BLaER1 treated with 17β-estradiol and CSF1 and Interleukin-3, amounts not matched to agents 10 nM and 100 nM (cell line): ENCODE results near the gene GOLGB1.
"Not testable (repeated sequence)": the region's sequence is repeated elsewhere in the genome, so short reads cannot be mapped to it uniquely, and the experiment has no call there.

Source experiments
- H3K27ac ChIP-seq, 11 experiments: shearing (Covaris generic); formaldehyde crosslinking; 2 replicates each; pipeline ENCODE4 v1.8.1; 2022
- H3K27me3 ChIP-seq, 11 experiments: shearing (Covaris generic); formaldehyde crosslinking; 2 replicates each; pipeline ENCODE4 v1.8.1; 2022
- H3K36me3 ChIP-seq, 11 experiments: shearing (Covaris generic); formaldehyde crosslinking; 2 replicates each; pipeline ENCODE4 v1.8.1; 2022
- H3K4me1 ChIP-seq, 10 experiments: shearing (Covaris generic); formaldehyde crosslinking; 2 replicates each; pipeline ENCODE4 v1.8.1; 2022
- H3K4me2 ChIP-seq, 11 experiments: shearing (Covaris generic); formaldehyde crosslinking; 2 replicates each; pipeline ENCODE4 v1.8.1; 2022
- H3K4me3 ChIP-seq, 10 experiments: shearing (Covaris generic); formaldehyde crosslinking; 2 replicates each; pipeline ENCODE4 v1.8.1; 2022
- H3K9ac ChIP-seq, 11 experiments: shearing (Covaris generic); formaldehyde crosslinking; 2 replicates each; pipeline ENCODE4 v1.8.1; 2022
- H3K9me3 ChIP-seq, 11 experiments: shearing (Covaris generic); formaldehyde crosslinking; replicated peaks in 1 of 11; 2 replicates each; pipeline ENCODE4 v1.8.1; 2022
- H4K20me1 ChIP-seq, 11 experiments: shearing (Covaris generic); formaldehyde crosslinking; 2 replicates each; pipeline ENCODE4 v1.8.1; 2022
- Cebpa-rat ChIP-seq, 11 experiments: shearing (Covaris generic); IDR thresholded peaks; 2 replicates each; pipeline ENCODE4 v1.8.1; 2022

Gene GOLGB1

DNA sequence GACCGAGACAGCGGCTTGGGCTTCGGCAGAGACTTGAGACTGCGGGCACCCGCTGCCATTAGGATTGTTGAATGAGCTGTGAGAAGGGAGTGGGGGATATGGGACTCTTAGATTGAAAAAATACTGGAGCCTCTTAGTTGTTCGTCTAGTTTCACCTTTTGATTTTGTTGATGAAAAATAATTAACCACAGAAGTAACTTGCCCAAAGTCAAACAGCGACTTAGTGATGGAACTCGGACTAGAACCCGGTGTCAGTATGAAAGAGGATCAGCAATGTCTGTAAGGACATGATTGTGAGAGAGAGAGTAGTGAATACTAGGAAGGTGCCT, 510 bp upstream of the GOLGB1 start:
- Histone ChIP-seq H3K4me1 (peaks cover 15 to 23% (median 20%) of the 10 kb centered on the region in 10 experiments), H3K27me3 (no peaks in the 10 kb centered on the region), H3K4me3 (peak overlapping the region; percentile 71 to 98 (median 84)), H3K9me3 (no peaks in the 10 kb centered on the region), H3K4me2 (peak overlapping the region; percentile 78 to 94 (median 87)), H3K36me3 (no peaks in the 10 kb centered on the region; a peak in 1 of 22 replicates), H4K20me1 (peaks cover 0 to 22% (median 0%) of the 10 kb centered on the region in 11 experiments; a peak in 7 of 22 replicates), H3K27ac (peak overlapping the region; percentile 34 to 95 (median 72); a peak in 20 of 22 replicates), H3K9ac (peak overlapping the region; percentile 59 to 96 (median 82))
- TF ChIP-seq Cebpa-rat (IDR thresholded peaks at IDR 0.05) = no peak

DNA sequence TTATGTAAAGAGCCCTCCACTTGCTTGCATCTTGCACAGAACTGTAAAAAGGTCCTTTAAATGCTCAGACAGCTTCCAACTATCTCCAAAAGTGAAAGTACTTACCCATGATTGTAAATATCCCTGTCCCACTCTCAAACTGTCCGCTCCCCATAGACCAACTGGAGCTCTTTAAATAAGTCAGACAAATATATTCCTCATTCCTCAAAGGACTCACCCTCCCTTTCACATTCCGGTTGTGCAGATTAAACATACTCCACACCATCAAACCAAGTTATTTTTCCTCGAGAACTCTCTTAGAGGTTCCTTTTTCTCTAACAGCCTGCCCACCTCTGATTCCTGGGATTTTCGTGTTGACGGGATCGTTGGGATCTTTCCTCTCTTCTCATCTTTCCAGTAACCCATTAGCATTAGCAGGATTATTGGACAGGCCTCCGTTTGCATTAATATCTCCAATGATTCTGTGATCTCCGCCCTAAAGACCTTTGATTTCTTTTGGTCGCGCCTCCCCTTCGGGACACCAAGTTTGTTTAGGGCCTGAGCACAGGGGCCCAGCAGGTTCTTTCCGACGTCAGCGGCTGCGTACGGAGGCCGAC, 763 bp downstream of the GOLGB1 start:
- Histone ChIP-seq H3K9ac (peak overlapping the region; percentile 81 to 96 (median 87)), H3K4me3 (peak overlapping the region; percentile 71 to 98 (median 84)), H3K36me3 (no peaks in the 10 kb centered on the region; a peak in 2 of 22 replicates), H3K27ac (peak overlapping the region; percentile 72 to 95 (median 80)), H3K4me2 (peak overlapping the region; percentile 84 to 98 (median 94)), H4K20me1 (peaks cover 0 to 22% (median 4%) of the 10 kb centered on the region in 11 experiments; a peak in 7 of 22 replicates), H3K4me1 (peaks cover 15 to 23% (median 20%) of the 10 kb centered on the region in 10 experiments), H3K27me3 (no peaks in the 10 kb centered on the region), H3K9me3 (no peaks in the 10 kb centered on the region)
- TF ChIP-seq Cebpa-rat (IDR thresholded peaks at IDR 0.05) = no peak

DNA sequence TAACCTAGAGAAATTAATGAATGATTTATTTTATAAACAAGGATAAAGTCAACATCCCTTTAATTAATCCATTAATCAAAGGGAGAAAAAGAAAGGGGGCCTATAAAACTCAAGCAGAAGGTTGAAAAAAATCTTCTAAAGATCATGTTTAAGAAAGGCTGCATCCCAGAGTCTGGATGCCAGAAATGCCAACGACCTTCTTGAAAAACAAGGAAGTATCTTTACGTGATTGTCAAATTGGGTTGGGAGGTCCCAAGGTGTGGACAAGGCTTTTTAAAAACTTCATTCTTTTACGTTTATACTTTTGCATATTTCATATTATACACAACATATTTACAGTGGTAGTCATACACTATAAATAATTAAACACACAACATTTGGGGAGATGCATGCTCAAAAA, 1.6 kb downstream of the GOLGB1 start:
- peak overlapping the region in 1 of 11 experiments; percentile 95; a peak in 1 of 22 replicates for H3K27ac ChIP-seq
- peaks cover 4 to 5% (median 5%) of the 10 kb centered on the region in 11 experiments; a peak in 21 of 22 replicates for H3K9me3 ChIP-seq
- H3K4me1 ChIP-seq = peaks cover 15 to 23% (median 20%) of the 10 kb centered on the region in 10 experiments
- H3K27me3 ChIP-seq = no peaks in the 10 kb centered on the region
- peak overlapping the region in 7 of 11 experiments; percentile 85 to 96 (median 90); a peak in 8 of 22 replicates for H3K9ac ChIP-seq
- peak overlapping the region; percentile 71 to 98 (median 84); a peak in 18 of 20 replicates for H3K4me3 ChIP-seq
- H3K36me3 ChIP-seq = peaks cover 0 to 5% (median 3%) of the 10 kb centered on the region in 11 experiments; a peak in 8 of 22 replicates
- TF ChIP-seq Cebpa-rat (IDR thresholded peaks at IDR 0.05) = no peak
- H3K4me2 ChIP-seq = peak overlapping the region; percentile 84 to 98 (median 94)
- peaks cover 0 to 22% (median 4%) of the 10 kb centered on the region in 11 experiments; a peak in 7 of 22 replicates for H4K20me1 ChIP-seq

DNA sequence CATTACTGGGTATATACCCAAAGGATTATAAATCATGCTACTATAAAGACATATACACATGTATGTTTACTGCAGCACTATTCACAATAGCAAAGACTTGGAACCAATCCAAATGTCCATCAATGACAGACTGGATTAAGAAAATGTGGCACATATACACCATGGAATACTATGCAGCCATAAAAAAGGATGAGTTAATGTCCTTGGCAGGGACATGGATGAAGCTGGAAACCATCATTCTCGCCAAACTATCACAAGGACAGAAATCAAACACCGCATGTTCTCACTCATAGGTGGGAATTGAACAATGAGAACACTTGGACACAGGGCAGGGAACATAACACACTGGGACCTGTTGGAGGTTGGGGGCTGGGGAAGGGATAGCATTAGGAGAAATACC, 6.4 kb downstream of the GOLGB1 start:
- H3K4me3 ChIP-seq, H3K27me3 ChIP-seq: not testable (repeated sequence)

DNA sequence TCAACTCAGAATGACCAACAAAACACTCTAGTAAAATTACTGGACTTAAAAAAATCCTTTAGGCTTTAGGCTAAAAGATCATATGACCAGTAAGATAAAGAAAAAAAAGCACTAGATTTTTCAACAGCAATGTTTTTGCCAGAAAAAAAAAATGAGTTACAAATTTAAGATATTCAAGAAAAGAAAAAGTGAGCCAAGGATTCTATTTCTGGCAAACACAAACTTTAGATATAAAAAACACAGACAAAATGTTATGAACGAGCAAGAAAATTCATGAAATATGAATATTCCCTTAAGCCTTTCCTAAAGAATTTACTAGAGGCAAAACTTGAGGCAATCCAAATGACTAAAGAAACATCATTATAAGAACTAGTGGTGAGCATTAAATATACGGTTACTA, 8.6 kb downstream of the GOLGB1 start:
- Histone ChIP-seq H3K4me3 (no peak overlapping the region), H3K27ac (no peak overlapping the region), H3K4me2 (no peak overlapping the region), H3K9ac (no peak overlapping the region), H3K27me3 (no peaks in the 10 kb centered on the region), H3K9me3 (peaks cover 12 to 24% (median 17%) of the 10 kb centered on the region in 11 experiments), H3K36me3 (peaks cover 0 to 19% (median 14%) of the 10 kb centered on the region in 11 experiments; a peak in 14 of 22 replicates), H4K20me1 (peaks cover 0 to 39% (median 0%) of the 10 kb centered on the region in 11 experiments; a peak in 7 of 22 replicates), H3K4me1 (peaks cover 0 to 18% (median 2%) of the 10 kb centered on the region in 10 experiments; a peak in 6 of 20 replicates)
- TF ChIP-seq Cebpa-rat (IDR thresholded peaks at IDR 0.05) = no peak

More for the DNA sequence above, 6.4 kb downstream of the GOLGB1 start:
- H3K27ac ChIP-seq, H3K4me2 ChIP-seq, H3K9ac ChIP-seq: not testable (repeated sequence)
- Histone ChIP-seq H3K9me3 (peaks cover 12 to 21% (median 17%) of the 10 kb centered on the region in 11 experiments), H3K4me1 (peaks cover 3 to 16% (median 7%) of the 10 kb centered on the region in 10 experiments), H4K20me1 (peaks cover 0 to 37% (median 2%) of the 10 kb centered on the region in 11 experiments; a peak in 8 of 22 replicates), H3K36me3 (peaks cover 0 to 18% (median 10%) of the 10 kb centered on the region in 11 experiments; a peak in 14 of 22 replicates)

DNA sequence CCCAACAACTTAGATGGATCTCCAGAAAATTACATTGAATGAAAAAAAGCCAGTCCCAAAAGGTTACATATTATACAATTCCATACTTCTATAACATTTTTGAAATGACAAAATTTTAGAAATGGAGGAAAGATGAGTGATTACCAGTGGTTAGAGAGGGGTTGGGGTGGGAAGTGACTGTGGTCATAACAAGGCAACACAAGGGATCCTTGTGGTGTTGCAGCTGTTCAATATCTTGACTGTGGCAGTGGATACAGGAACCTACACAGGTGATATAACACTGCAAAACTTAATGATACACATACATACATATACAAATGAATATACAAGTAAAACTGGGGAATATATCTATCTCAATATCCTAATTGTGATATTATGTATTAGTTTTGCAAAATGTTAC, 9.6 kb downstream of the GOLGB1 start:
- TF ChIP-seq Cebpa-rat (IDR thresholded peaks at IDR 0.05) = no peak
- peak overlapping the region in 2 of 11 experiments; percentile 4 to 6; a peak in 1 of 22 replicates for H3K4me2 ChIP-seq
- no peaks in the 10 kb centered on the region for H3K27me3 ChIP-seq
- no peak overlapping the region for H3K4me3 ChIP-seq
- peaks cover 0 to 43% (median 0%) of the 10 kb centered on the region in 11 experiments; a peak in 7 of 22 replicates for H4K20me1 ChIP-seq
- peaks cover 12 to 24% (median 17%) of the 10 kb centered on the region in 11 experiments for H3K9me3 ChIP-seq
- H3K4me1 ChIP-seq = peaks cover 0 to 18% (median 2%) of the 10 kb centered on the region in 10 experiments; a peak in 6 of 20 replicates
- H3K36me3 ChIP-seq = peaks cover 0 to 19% (median 14%) of the 10 kb centered on the region in 11 experiments; a peak in 14 of 22 replicates
- no peak overlapping the region for H3K27ac ChIP-seq
- H3K9ac ChIP-seq = no peak overlapping the region

DNA sequence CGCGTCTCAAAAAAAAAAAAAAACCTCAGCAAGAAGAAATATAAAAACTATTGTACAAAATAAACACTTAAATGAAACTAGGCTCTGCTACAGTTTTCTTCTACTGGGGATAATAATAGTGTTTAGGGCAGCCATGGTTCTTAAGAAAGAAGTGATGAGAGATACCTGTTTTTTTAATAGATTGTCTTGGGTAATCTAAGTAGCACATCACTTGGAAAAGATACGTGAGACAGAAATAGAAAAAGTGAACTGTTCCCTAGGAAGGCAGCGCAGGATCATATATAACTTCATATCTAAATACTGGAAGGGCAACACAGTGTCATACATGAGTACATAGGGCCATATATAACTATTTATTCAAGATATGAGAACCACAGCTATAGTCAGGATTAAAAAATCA, 11.9 kb downstream of the GOLGB1 start:
- Histone ChIP-seq H3K27me3 (no peaks in the 10 kb centered on the region), H3K4me2 (peak overlapping the region in 1 of 11 experiments; percentile 4; a peak in 1 of 22 replicates), H3K9me3 (peaks cover 3 to 16% (median 9%) of the 10 kb centered on the region in 11 experiments; a peak in 21 of 22 replicates), H3K4me3 (no peak overlapping the region), H3K9ac (no peak overlapping the region), H3K4me1 (peaks cover 0 to 18% (median 2%) of the 10 kb centered on the region in 10 experiments; a peak in 6 of 20 replicates), H3K27ac (no peak overlapping the region), H4K20me1 (peaks cover 0 to 59% (median 0%) of the 10 kb centered on the region in 11 experiments; a peak in 6 of 22 replicates), H3K36me3 (peaks cover 0 to 15% (median 10%) of the 10 kb centered on the region in 11 experiments; a peak in 13 of 22 replicates)
- TF ChIP-seq Cebpa-rat (IDR thresholded peaks at IDR 0.05) = no peak

DNA sequence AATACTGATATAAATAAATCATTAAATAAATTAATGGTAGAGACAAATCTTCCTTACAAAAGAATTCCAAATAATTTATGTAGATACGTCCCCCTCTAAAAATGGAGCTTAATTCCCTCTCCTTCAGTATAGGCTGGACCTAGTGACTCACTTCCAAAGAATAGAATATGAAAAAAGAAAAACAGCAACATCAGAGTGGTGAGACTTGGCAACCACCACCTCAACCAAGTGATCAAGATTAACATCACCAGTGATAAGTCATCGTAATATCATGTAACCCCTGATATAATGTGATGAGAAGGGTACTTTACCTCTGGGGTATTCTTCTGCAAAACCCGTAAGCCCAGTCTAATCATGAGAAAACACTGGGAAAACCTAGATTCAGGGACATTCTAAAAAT, 13.4 kb downstream of the GOLGB1 start:
- Histone ChIP-seq H3K4me2 (no peak overlapping the region), H4K20me1 (peaks cover 0 to 67% (median 0%) of the 10 kb centered on the region in 11 experiments; a peak in 8 of 22 replicates), H3K9me3 (peaks cover 0 to 4% (median 0%) of the 10 kb centered on the region in 11 experiments; a peak in 1 of 22 replicates), H3K36me3 (peaks cover 0 to 17% (median 10%) of the 10 kb centered on the region in 11 experiments; a peak in 12 of 22 replicates), H3K9ac (no peak overlapping the region), H3K4me3 (no peak overlapping the region), H3K27me3 (no peaks in the 10 kb centered on the region), H3K4me1 (peaks cover 0 to 18% (median 2%) of the 10 kb centered on the region in 10 experiments; a peak in 7 of 20 replicates), H3K27ac (no peak overlapping the region)
- TF ChIP-seq Cebpa-rat (IDR thresholded peaks at IDR 0.05) = no peak
